GM12878 (cell line): ENCODE results near the gene PTPRD. TPM values are rescaled to one million over a fixed set of nuclear protein-coding genes. Genes with fewer than 3 reads are reported as not detected.

Experiments used
- CBX3 ChIP-seq: fragments of 200-600 bp; sonication (generic); IDR thresholded peaks from 2 replicates; pipeline ENCODE4 v1.6.1; 2016; ENCODE audit warnings: low read depth, borderline replicate concordance
- LARP7 ChIP-seq: fragments of 450-650 bp; IDR thresholded peaks from 2 replicates; pipeline ENCODE4 v1.6.1; 2017; ENCODE audit warnings: mild to moderate bottlenecking
- MYB ChIP-seq: fragments of 150-350 bp; IDR thresholded peaks from 2 replicates; pipeline ENCODE4 v1.6.1; 2014; ENCODE audit warnings: mild to moderate bottlenecking, low read depth, low read length, borderline replicate concordance
- POLR2A ChIP-seq: IDR thresholded peaks from 2 replicates; pipeline ENCODE4 v1.6.1; 2011; ENCODE audit warnings: low read depth, mild to moderate bottlenecking, low read length
- RAD51 ChIP-seq: fragments of 450-650 bp; IDR thresholded peaks from 2 replicates; pipeline ENCODE4 v1.6.1; 2016; ENCODE audit warnings: moderate library complexity, mild to moderate bottlenecking, inconsistent platforms
- RCOR1 ChIP-seq: conservative IDR thresholded peaks from 2 replicates; pipeline ENCODE4 v1.6.1; 2012; ENCODE audit warnings: low read depth, low read length, improper control_type of control experiment
- SUPT20H ChIP-seq: IDR thresholded peaks from 2 replicates; pipeline ENCODE4 v1.6.1; 2011; ENCODE audit warnings: low read depth, mild to moderate bottlenecking, low read length, moderate library complexity, borderline replicate concordance; ENCODE audit not compliant: control insufficient read depth
- polyA plus RNA-seq, 11 experiments: library from polyadenylated mRNA; depleted of rRNA in 4 of 11; unstranded in 6 of 11; stranded (reverse) in 5 of 11; fragments of >200 nt; fragmentation: Nextera tagmentation in 4 of 11; fragmentation: Illumina TruSeq in 1 of 11; extraction: Ambion mirVana in 4 of 11; extraction: Trizol in 1 of 11; gene quantifications; 1 replicate in 1 of 11; 2 replicates in 10 of 11; pipeline versions ENCODE4 v1.2.1 to v1.2.3, GENCODE V29; 2011 to 2016; ENCODE audit warnings: inconsistent platforms in 2 of 11, missing spikeins in 2 of 11, low read depth in 1 of 11
- total RNA-seq, 4 experiments: library from RNA; depleted of rRNA in 3 of 4; stranded (reverse); fragments of >200 nt in 3 of 4; fragmentation: Illumina TruSeq in 1 of 4; extraction: Trizol in 1 of 4; gene quantifications; 2 replicates each; pipeline versions ENCODE4 v1.2.1 to v1.2.3, GENCODE V29; 2013 to 2021
- TF ChIP-seq, protein P1 (sequence below): fragments of 450-650 bp; formaldehyde crosslinking; IDR thresholded peaks from 2 replicates; pipeline ENCODE4 v1.4.0; 2022; ENCODE audit warnings: mild to moderate bottlenecking, moderate library complexity
- TF ChIP-seq, protein P2 (sequence below): fragments of 450-650 bp; IDR thresholded peaks from 2 replicates; pipeline ENCODE4 v1.6.1; 2018; ENCODE audit warnings: borderline replicate concordance, mild to moderate bottlenecking; ENCODE audit not compliant: partially characterized antibody
- TF ChIP-seq, protein P3 (sequence below): fragments of 450-650 bp; IDR thresholded peaks from 2 replicates; pipeline ENCODE4 v1.6.1; 2017; ENCODE audit warnings: borderline replicate concordance

Gene PTPRD
- total and polyA plus RNA-seq, 10 of the 15 experiments (the other 5 are each of a cell fraction or from before 2014, with no cell fraction given): under 0.01 to 0.05 (median 0.01) TPM; not detected in 7

DNA sequence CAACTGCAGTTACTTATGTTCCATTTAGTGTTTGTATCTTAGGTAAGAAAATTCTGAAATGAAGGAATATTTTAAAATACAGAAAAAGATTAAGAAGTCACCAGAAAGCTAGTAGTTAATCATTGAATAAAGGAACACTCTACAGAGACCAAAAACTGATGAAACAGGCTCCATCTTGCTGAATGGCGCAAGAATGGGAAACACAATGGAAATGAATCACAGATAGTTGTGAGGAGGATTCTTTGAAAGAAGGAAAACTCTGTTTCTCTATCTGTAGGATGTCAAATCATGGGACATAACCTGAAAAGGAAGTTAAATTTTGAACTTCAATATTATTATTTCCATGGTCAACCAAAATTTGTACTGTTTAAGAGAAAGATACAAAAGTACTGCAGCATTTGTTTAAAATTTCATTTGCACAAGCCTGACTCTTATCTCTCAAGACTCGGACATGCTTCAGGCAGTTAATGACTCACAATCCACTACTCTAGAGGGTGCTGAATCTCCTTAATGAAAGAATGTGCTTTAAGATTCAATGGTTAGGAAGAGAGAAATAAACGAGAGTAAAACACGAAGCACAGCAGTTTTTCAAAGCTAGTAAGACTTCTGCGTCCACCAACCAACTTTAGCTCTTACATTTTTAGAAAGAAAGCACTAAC is 1748.8 kb downstream of the PTPRD start (continued):
- TF ChIP-seq, protein P1, sequence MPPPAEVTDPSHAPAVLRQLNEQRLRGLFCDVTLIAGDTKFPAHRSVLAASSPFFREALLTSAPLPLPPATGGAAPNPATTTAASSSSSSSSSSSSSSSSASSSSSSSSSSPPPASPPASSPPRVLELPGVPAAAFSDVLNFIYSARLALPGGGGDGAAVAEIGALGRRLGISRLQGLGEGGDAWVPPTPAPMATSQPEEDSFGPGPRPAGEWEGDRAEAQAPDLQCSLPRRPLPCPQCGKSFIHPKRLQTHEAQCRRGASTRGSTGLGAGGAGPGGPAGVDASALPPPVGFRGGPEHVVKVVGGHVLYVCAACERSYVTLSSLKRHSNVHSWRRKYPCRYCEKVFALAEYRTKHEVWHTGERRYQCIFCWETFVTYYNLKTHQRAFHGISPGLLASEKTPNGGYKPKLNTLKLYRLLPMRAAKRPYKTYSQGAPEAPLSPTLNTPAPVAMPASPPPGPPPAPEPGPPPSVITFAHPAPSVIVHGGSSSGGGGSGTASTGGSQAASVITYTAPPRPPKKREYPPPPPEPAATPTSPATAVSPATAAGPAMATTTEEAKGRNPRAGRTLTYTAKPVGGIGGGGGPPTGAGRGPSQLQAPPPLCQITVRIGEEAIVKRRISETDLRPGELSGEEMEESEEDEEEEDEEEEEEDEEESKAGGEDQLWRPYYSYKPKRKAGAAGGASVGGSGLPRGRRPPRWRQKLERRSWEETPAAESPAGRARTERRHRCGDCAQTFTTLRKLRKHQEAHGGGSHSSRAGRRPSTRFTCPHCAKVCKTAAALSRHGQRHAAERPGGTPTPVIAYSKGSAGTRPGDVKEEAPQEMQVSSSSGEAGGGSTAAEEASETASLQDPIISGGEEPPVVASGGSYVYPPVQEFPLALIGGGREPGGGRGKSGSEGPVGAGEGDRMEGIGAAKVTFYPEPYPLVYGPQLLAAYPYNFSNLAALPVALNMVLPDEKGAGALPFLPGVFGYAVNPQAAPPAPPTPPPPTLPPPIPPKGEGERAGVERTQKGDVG (CRISPR knock-in tag): no peak
- TF ChIP-seq RCOR1: no peak
- no peak for TF ChIP-seq MYB
- TF ChIP-seq, protein P2, sequence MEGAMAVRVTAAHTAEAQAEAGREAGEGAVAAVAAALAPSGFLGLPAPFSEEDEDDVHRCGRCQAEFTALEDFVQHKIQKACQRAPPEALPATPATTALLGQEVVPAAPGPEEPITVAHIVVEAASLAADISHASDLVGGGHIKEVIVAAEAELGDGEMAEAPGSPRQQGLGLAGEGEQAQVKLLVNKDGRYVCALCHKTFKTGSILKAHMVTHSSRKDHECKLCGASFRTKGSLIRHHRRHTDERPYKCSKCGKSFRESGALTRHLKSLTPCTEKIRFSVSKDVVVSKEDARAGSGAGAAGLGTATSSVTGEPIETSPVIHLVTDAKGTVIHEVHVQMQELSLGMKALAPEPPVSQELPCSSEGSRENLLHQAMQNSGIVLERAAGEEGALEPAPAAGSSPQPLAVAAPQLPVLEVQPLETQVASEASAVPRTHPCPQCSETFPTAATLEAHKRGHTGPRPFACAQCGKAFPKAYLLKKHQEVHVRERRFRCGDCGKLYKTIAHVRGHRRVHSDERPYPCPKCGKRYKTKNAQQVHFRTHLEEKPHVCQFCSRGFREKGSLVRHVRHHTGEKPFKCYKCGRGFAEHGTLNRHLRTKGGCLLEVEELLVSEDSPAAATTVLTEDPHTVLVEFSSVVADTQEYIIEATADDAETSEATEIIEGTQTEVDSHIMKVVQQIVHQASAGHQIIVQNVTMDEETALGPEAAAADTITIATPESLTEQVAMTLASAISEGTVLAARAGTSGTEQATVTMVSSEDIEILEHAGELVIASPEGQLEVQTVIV: no peak
- TF ChIP-seq, protein P3, sequence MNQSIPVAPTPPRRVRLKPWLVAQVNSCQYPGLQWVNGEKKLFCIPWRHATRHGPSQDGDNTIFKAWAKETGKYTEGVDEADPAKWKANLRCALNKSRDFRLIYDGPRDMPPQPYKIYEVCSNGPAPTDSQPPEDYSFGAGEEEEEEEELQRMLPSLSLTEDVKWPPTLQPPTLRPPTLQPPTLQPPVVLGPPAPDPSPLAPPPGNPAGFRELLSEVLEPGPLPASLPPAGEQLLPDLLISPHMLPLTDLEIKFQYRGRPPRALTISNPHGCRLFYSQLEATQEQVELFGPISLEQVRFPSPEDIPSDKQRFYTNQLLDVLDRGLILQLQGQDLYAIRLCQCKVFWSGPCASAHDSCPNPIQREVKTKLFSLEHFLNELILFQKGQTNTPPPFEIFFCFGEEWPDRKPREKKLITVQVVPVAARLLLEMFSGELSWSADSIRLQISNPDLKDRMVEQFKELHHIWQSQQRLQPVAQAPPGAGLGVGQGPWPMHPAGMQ: no peak
- no peak for TF ChIP-seq SUPT20H
- TF ChIP-seq RAD51: no peak
- TF ChIP-seq POLR2A: no peak
- no peak for TF ChIP-seq LARP7
- no peak for TF ChIP-seq CBX3
